ENCODE data around the gene CLEC2A. TPM values are rescaled to one million over a fixed set of nuclear protein-coding genes. Genes with fewer than 3 reads are reported as not detected.

The CLEC2A gene
- total RNA-seq, 1 experiment from 2014 or later = 0.87 TPM

GRCh38 chr12:9960590-9960989, 28.4 kb upstream of the CLEC2A start:
- no peak overlapping the region for H2BK15ac ChIP-seq (ENCODE audit: low read depth, low read length)
- H3K27me3 ChIP-seq (ENCODE audit: insufficient read depth, low read length) = no peaks in the 10 kb centered on the region
- H4K8ac ChIP-seq (replicated peaks; ENCODE audit: insufficient read length, low read depth, low read length) = no peak overlapping the region
- H3K36me3 Mint-ChIP-seq (ENCODE audit: insufficient read depth in 1 of 3, low read depth in 3 of 3) = no peaks in the 10 kb centered on the region
- DNase-seq = no peak
- no peaks in the 10 kb centered on the region for H3K79me1 ChIP-seq (ENCODE audit: insufficient read depth, low read depth, low read length, poor library complexity, severe bottlenecking)
- H3K4me3 Mint-ChIP-seq = no peak overlapping the region
- H3K9me3 Mint-ChIP-seq = no peaks in the 10 kb centered on the region
- H3K9me3 ChIP-seq (ENCODE audit: control insufficient read depth, low read depth, low read length) = no peaks in the 10 kb centered on the region
- no peak overlapping the region for H2BK20ac ChIP-seq (ENCODE audit: low read depth, low read length, poor library complexity, severe bottlenecking)
- no peak overlapping the region for H3K27ac ChIP-seq (ENCODE audit: insufficient read length, low read depth, low read length)
- no peak overlapping the region for H2BK12ac ChIP-seq (ENCODE audit: insufficient read length, low read depth, low read length)
- no peaks in the 10 kb centered on the region for H3K23me2 ChIP-seq (ENCODE audit: insufficient read length, low read depth, low read length, poor library complexity, severe bottlenecking)
- H2AFZ ChIP-seq (ENCODE audit: low read length) = no peak overlapping the region
- H4K20me1 ChIP-seq (ENCODE audit: control insufficient read depth, insufficient read depth, insufficient read length) = no peaks in the 10 kb centered on the region
- no CpG with 5 or more reads among the region's 5 CpGs for WGBS (ENCODE audit: extremely low coverage, insufficient read length, low lambda C conversion rate)
- H3T11ph ChIP-seq (ENCODE audit: low read length) = no peak overlapping the region
- H3K9ac ChIP-seq (ENCODE audit: extremely low read depth, insufficient read length, low read length) = no peak overlapping the region
- H3K56ac ChIP-seq (ENCODE audit: insufficient read length, low read depth, low read length) = no peak overlapping the region
- no peak overlapping the region for H2BK120ac ChIP-seq (ENCODE audit: low read depth, low read length, poor library complexity, severe bottlenecking)
- no peak for TF ChIP-seq CTCF (conservative IDR thresholded peaks at IDR 0.05)
- H3K18ac ChIP-seq (ENCODE audit: insufficient read length, low read depth, low read length) = no peak overlapping the region
- no peaks in the 10 kb centered on the region; the same call in 1 of the 2 replicates for H3K4me1 ChIP-seq (ENCODE audit: insufficient read depth, low read length)
- H3K27ac Mint-ChIP-seq = no peak overlapping the region; a peak in 2 of 7 replicates
- H3K23ac ChIP-seq (ENCODE audit: insufficient read length, low read depth, low read length) = no peak overlapping the region
- no peaks in the 10 kb centered on the region for H3K27me3 Mint-ChIP-seq (ENCODE audit: low read depth)
- no peak overlapping the region for H2BK5ac ChIP-seq (ENCODE audit: insufficient read length, low read length)
- H3K4me2 ChIP-seq (ENCODE audit: insufficient read depth, insufficient read length, low read length) = no peak overlapping the region
- H3K79me2 ChIP-seq (ENCODE audit: insufficient read depth, low read length) = no peaks in the 10 kb centered on the region
- no peak overlapping the region for H3K14ac ChIP-seq (ENCODE audit: insufficient read depth, low read length)
- H3K4ac ChIP-seq (ENCODE audit: low read depth, low read length) = no peak overlapping the region
- no peak overlapping the region for H2AK5ac ChIP-seq (ENCODE audit: insufficient read length, low read length)
- H3K4me1 Mint-ChIP-seq = peaks cover 9% of the 10 kb centered on the region in 2 experiments
- H4K91ac ChIP-seq (ENCODE audit: insufficient read length, low read depth, low read length) = no peak overlapping the region
- H4K5ac ChIP-seq (ENCODE audit: insufficient read length, low read depth, low read length) = no peak overlapping the region

Measured in H9 (cell line).